Hepatocyte (in vitro differentiated cells): ENCODE results near the gene HES7.

Experiments
- CTCF ChIP-seq: fragments of 200-600 bp; sonication (generic); IDR thresholded peaks from 2 replicates; pipeline ENCODE4 v1.5.1; 2016; ENCODE audit warnings: antibody characterized with exemption, mild to moderate bottlenecking; ENCODE audit not compliant: poor library complexity
- EZH2 ChIP-seq: fragments of 200-600 bp; sonication (generic); IDR thresholded peaks from 2 replicates; pipeline ENCODE4 v1.6.1; 2016; ENCODE audit warnings: antibody characterized with exemption, mild to moderate bottlenecking, borderline replicate concordance
- EZH2phosphoT487 ChIP-seq: fragments of 200-600 bp; sonication (generic); IDR thresholded peaks from one replicate; pipeline ENCODE4 v1.6.1; 2018; ENCODE audit warnings: antibody characterized with exemption, mild to moderate bottlenecking, low read depth, moderate library complexity; ENCODE audit not compliant: unreplicated experiment, severe bottlenecking

- TF ChIP-seq CTCF: no peak
- TF ChIP-seq EZH2: no peak
- no peak for TF ChIP-seq EZH2phosphoT487
Observed at GRCh38 chr17:8100111-8100510, 23.8 kb downstream of the HES7 start.
